ENCODE measurements around the gene KIF2C. TPM values are rescaled to one million over a fixed set of nuclear protein-coding genes. Genes with fewer than 3 reads are reported as not detected.

Gene KIF2C
- total RNA-seq, 1 donor from 2014 or later = 12.9 TPM

GRCh38 chr1:44723064-44723463 is 16.6 kb upstream of the KIF2C start:
- peaks cover 8% of the 10 kb centered on the region for H3K27me3 Mint-ChIP-seq (ENCODE audit: unreplicated experiment)
- no peaks in the 10 kb centered on the region for H3K9me3 Mint-ChIP-seq (ENCODE audit: unreplicated experiment)
- peak overlapping the region; percentile 55 for H3K27ac Mint-ChIP-seq (ENCODE audit: unreplicated experiment)
- H3K36me3 Mint-ChIP-seq (ENCODE audit: low read depth, unreplicated experiment) = no peaks in the 10 kb centered on the region
- no peak for DNase-seq (ENCODE audit: low spot score)
- no peak overlapping the region for H3K4me3 Mint-ChIP-seq (ENCODE audit: unreplicated experiment)
- TF ChIP-seq CTCF (IDR thresholded peaks at IDR 0.05; ENCODE audit: unreplicated experiment) = no peak
- peaks cover 14% of the 10 kb centered on the region for H3K4me1 Mint-ChIP-seq (ENCODE audit: unreplicated experiment)

GRCh38 chr1:44723496-44724295 is 15.9 kb upstream of the KIF2C start:
- no peak overlapping the region for H3K27ac Mint-ChIP-seq (ENCODE audit: unreplicated experiment)
- TF ChIP-seq CTCF (IDR thresholded peaks at IDR 0.05; ENCODE audit: unreplicated experiment) = no peak

GRCh38 chr1:44724296-44724954 is 15.2 kb upstream of the KIF2C start:
- H3K27ac Mint-ChIP-seq (ENCODE audit: unreplicated experiment) = no peak overlapping the region
- H3K4me1 Mint-ChIP-seq (ENCODE audit: unreplicated experiment) = peaks cover 14% of the 10 kb centered on the region
- no peaks in the 10 kb centered on the region for H3K9me3 Mint-ChIP-seq (ENCODE audit: unreplicated experiment)
- no peak for TF ChIP-seq CTCF (IDR thresholded peaks at IDR 0.05; ENCODE audit: unreplicated experiment)
- H3K36me3 Mint-ChIP-seq (ENCODE audit: low read depth, unreplicated experiment) = no peaks in the 10 kb centered on the region
- DNase-seq (ENCODE audit: low spot score) = no peak
- peaks cover 5% of the 10 kb centered on the region for H3K27me3 Mint-ChIP-seq (ENCODE audit: unreplicated experiment)
- H3K4me3 Mint-ChIP-seq (ENCODE audit: unreplicated experiment) = no peak overlapping the region

More at GRCh38 chr1:44723496-44724295, 15.9 kb upstream of the KIF2C start:
- Mint-ChIP-seq H3K4me1 (ENCODE audit: unreplicated experiment) (peaks cover 14% of the 10 kb centered on the region), H3K27me3 (ENCODE audit: unreplicated experiment) (peaks cover 8% of the 10 kb centered on the region), H3K4me3 (ENCODE audit: unreplicated experiment) (no peak overlapping the region), H3K36me3 (ENCODE audit: low read depth, unreplicated experiment) (no peaks in the 10 kb centered on the region), H3K9me3 (ENCODE audit: unreplicated experiment) (no peaks in the 10 kb centered on the region)
- no peak for DNase-seq (ENCODE audit: low spot score)

- Mint-ChIP-seq H3K9me3 (ENCODE audit: unreplicated experiment) (no peaks in the 10 kb centered on the region), H3K27me3 (ENCODE audit: unreplicated experiment) (peaks cover 7% of the 10 kb centered on the region), H3K36me3 (ENCODE audit: low read depth, unreplicated experiment) (no peaks in the 10 kb centered on the region), H3K27ac (ENCODE audit: unreplicated experiment) (peak overlapping the region; percentile 48), H3K4me1 (ENCODE audit: unreplicated experiment) (peaks cover 14% of the 10 kb centered on the region), H3K4me3 (ENCODE audit: unreplicated experiment) (no peak overlapping the region)
- DNase-seq (ENCODE audit: low spot score) = no peak
- TF ChIP-seq CTCF (IDR thresholded peaks at IDR 0.05; ENCODE audit: unreplicated experiment) = no peak
These were observed 14.5 kb upstream of the KIF2C start for GRCh38 chr1:44724955-44725698.

Data from endothelial cell (in vitro differentiated cells).